GM23338 (cell line): ENCODE data around the gene SLC48A1. TPM values are rescaled to one million over a fixed set of nuclear protein-coding genes. Genes with fewer than 3 reads are reported as not detected.

Experiments
- CREB1 ChIP-seq: fragments of 250-450 bp; sonication (Bioruptor Pico); IDR thresholded peaks from 2 replicates; pipeline ENCODE4 v1.5.0; 2020; ENCODE audit warnings: low read depth, mild to moderate bottlenecking, moderate library complexity
- EZH2 ChIP-seq: fragments of 200-600 bp; sonication (generic); IDR thresholded peaks from one replicate; pipeline ENCODE4 v1.8.0; 2017; ENCODE audit warnings: antibody characterized with exemption, mild to moderate bottlenecking, low read depth; ENCODE audit not compliant: unreplicated experiment
- JUNB ChIP-seq: IDR thresholded peaks from one replicate; pipeline ENCODE4 v1.6.1; 2016; ENCODE audit warnings: antibody characterized with exemption; ENCODE audit not compliant: unreplicated experiment
- ZNF114 ChIP-seq: fragments of 250-450 bp; sonication (Bioruptor Pico); IDR thresholded peaks from 2 replicates; pipeline ENCODE4 v1.5.0; 2020; ENCODE audit warnings: mild to moderate bottlenecking, moderate library complexity
- polyA plus RNA-seq: library from polyadenylated mRNA; unstranded; fragments of >200 nt; fragmentation: Nextera tagmentation; extraction: Ambion mirVana; gene quantifications from 2 replicates; pipeline ENCODE4 v1.2.1, GENCODE V29; 2016
- total RNA-seq: library from RNA; depleted of rRNA; stranded (reverse); fragments of >200 nt; shearing (Covaris generic); gene quantifications from 2 replicates; pipeline ENCODE4 v1.2.3, GENCODE V29; 2014
- TF ChIP-seq, protein P1 (sequence below): fragments of 250-450 bp; sonication (Bioruptor Pico); IDR thresholded peaks from 2 replicates; pipeline ENCODE4 v1.5.0; 2020; ENCODE audit warnings: mild to moderate bottlenecking, moderate library complexity
- TF ChIP-seq, protein P2 (sequence below): IDR thresholded peaks from one replicate; pipeline ENCODE4 v1.6.1; 2018; ENCODE audit warnings: antibody characterized with exemption; ENCODE audit not compliant: unreplicated experiment
- TF ChIP-seq, protein P3 (sequence below), 2 experiments: fragments of 200-600 bp in 1 of 2; sonication (generic) in 1 of 2; conservative IDR thresholded peaks; 2 replicates each; pipeline versions ENCODE4 v1.5.1 to v1.6.1; 2016 to 2017; ENCODE audit warnings: antibody characterized with exemption in 2 of 2, low read depth in 2 of 2, mild to moderate bottlenecking in 2 of 2, moderate library complexity in 1 of 2

The SLC48A1 gene
- total and polyA plus RNA-seq, 2 experiments from 2014 or later, result 5.8 to 9.0 TPM

DNA sequence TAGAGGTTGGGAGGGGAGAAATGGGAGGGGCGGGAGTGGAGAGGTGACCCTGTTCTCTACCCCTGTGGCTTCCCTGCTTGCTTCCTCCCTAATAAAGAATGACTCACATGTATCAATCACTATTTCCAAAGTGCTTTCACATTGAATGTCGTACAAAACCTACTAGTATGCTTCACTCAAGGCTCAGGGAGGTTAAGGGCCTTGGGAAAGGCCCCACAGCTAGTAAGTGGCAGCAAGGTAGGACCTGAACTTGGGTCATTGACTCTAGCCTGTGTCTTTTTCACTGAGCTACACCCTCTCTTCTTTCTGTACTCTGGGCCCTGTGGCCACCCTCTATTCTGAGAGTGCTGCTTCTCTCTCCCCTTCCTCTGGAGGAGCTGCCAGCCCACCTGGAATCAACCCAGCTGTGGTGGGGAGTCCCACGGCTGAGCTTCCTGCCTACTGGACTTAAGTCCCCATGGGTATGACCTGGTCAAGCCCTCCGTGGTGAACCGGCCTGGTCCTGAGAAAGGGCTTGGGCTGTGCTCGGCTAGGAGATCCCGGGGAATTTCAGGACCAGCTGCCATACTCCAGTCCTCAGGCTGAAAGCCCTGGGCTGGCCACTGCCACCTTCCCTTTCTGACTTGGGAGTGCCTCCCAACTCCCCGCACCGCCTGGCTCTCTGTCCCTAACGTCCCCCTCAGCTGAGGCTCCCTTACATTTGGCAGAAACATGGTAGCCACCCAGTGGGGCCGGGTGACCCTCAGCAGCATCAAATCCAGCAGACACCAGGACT lies 13.0 kb downstream of the SLC48A1 start (continued):
- TF ChIP-seq, protein P1, sequence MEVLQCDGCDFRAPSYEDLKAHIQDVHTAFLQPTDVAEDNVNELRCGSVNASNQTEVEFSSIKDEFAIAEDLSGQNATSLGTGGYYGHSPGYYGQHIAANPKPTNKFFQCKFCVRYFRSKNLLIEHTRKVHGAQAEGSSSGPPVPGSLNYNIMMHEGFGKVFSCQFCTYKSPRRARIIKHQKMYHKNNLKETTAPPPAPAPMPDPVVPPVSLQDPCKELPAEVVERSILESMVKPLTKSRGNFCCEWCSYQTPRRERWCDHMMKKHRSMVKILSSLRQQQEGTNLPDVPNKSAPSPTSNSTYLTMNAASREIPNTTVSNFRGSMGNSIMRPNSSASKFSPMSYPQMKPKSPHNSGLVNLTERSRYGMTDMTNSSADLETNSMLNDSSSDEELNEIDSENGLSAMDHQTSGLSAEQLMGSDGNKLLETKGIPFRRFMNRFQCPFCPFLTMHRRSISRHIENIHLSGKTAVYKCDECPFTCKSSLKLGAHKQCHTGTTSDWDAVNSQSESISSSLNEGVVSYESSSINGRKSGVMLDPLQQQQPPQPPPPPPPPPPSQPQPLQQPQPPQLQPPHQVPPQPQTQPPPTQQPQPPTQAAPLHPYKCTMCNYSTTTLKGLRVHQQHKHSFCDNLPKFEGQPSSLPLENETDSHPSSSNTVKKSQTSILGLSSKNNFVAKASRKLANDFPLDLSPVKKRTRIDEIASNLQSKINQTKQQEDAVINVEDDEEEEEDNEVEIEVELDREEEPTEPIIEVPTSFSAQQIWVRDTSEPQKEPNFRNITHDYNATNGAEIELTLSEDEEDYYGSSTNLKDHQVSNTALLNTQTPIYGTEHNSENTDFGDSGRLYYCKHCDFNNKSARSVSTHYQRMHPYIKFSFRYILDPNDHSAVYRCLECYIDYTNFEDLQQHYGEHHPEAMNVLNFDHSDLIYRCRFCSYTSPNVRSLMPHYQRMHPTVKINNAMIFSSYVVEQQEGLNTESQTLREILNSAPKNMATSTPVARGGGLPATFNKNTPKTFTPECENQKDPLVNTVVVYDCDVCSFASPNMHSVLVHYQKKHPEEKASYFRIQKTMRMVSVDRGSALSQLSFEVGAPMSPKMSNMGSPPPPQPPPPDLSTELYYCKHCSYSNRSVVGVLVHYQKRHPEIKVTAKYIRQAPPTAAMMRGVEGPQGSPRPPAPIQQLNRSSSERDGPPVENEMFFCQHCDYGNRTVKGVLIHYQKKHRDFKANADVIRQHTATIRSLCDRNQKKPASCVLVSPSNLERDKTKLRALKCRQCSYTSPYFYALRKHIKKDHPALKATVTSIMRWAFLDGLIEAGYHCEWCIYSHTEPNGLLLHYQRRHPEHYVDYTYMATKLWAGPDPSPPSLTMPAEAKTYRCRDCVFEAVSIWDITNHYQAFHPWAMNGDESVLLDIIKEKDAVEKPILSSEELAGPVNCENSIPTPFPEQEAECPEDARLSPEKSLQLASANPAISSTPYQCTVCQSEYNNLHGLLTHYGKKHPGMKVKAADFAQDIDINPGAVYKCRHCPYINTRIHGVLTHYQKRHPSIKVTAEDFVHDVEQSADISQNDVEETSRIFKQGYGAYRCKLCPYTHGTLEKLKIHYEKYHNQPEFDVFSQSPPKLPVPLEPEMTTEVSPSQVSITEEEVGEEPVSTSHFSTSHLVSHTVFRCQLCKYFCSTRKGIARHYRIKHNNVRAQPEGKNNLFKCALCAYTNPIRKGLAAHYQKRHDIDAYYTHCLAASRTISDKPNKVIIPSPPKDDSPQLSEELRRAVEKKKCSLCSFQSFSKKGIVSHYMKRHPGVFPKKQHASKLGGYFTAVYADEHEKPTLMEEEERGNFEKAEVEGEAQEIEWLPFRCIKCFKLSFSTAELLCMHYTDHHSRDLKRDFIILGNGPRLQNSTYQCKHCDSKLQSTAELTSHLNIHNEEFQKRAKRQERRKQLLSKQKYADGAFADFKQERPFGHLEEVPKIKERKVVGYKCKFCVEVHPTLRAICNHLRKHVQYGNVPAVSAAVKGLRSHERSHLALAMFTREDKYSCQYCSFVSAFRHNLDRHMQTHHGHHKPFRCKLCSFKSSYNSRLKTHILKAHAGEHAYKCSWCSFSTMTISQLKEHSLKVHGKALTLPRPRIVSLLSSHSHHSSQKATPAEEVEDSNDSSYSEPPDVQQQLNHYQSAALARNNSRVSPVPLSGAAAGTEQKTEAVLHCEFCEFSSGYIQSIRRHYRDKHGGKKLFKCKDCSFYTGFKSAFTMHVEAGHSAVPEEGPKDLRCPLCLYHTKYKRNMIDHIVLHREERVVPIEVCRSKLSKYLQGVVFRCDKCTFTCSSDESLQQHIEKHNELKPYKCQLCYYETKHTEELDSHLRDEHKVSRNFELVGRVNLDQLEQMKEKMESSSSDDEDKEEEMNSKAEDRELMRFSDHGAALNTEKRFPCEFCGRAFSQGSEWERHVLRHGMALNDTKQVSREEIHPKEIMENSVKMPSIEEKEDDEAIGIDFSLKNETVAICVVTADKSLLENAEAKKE (CRISPR knock-in tag), result no peak
- TF ChIP-seq JUNB (no peak), ZNF114 (CRISPR knock-in tag) (no peak), CREB1 (CRISPR knock-in tag) (no peak), EZH2 (no peak)
- TF ChIP-seq, protein P2, sequence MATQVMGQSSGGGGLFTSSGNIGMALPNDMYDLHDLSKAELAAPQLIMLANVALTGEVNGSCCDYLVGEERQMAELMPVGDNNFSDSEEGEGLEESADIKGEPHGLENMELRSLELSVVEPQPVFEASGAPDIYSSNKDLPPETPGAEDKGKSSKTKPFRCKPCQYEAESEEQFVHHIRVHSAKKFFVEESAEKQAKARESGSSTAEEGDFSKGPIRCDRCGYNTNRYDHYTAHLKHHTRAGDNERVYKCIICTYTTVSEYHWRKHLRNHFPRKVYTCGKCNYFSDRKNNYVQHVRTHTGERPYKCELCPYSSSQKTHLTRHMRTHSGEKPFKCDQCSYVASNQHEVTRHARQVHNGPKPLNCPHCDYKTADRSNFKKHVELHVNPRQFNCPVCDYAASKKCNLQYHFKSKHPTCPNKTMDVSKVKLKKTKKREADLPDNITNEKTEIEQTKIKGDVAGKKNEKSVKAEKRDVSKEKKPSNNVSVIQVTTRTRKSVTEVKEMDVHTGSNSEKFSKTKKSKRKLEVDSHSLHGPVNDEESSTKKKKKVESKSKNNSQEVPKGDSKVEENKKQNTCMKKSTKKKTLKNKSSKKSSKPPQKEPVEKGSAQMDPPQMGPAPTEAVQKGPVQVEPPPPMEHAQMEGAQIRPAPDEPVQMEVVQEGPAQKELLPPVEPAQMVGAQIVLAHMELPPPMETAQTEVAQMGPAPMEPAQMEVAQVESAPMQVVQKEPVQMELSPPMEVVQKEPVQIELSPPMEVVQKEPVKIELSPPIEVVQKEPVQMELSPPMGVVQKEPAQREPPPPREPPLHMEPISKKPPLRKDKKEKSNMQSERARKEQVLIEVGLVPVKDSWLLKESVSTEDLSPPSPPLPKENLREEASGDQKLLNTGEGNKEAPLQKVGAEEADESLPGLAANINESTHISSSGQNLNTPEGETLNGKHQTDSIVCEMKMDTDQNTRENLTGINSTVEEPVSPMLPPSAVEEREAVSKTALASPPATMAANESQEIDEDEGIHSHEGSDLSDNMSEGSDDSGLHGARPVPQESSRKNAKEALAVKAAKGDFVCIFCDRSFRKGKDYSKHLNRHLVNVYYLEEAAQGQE, result no peak
- TF ChIP-seq, protein P3, sequence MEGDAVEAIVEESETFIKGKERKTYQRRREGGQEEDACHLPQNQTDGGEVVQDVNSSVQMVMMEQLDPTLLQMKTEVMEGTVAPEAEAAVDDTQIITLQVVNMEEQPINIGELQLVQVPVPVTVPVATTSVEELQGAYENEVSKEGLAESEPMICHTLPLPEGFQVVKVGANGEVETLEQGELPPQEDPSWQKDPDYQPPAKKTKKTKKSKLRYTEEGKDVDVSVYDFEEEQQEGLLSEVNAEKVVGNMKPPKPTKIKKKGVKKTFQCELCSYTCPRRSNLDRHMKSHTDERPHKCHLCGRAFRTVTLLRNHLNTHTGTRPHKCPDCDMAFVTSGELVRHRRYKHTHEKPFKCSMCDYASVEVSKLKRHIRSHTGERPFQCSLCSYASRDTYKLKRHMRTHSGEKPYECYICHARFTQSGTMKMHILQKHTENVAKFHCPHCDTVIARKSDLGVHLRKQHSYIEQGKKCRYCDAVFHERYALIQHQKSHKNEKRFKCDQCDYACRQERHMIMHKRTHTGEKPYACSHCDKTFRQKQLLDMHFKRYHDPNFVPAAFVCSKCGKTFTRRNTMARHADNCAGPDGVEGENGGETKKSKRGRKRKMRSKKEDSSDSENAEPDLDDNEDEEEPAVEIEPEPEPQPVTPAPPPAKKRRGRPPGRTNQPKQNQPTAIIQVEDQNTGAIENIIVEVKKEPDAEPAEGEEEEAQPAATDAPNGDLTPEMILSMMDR (conservative IDR thresholded peaks at IDR 0.05; ENCODE audit: low read depth in 2 of 2), result no peak
